ENCODE data around the gene SH3BP4. TPM values are rescaled to one million over a fixed set of nuclear protein-coding genes. Genes with fewer than 3 reads are reported as not detected.

Gene SH3BP4
- total RNA-seq, 2 experiments from 2014 or later, result 0.18 to 0.33 TPM

GRCh38 chr2:235087832-235088495 lies 136.1 kb downstream of the SH3BP4 start:
- no peaks in the 10 kb centered on the region for H3K4me1 Mint-ChIP-seq
- H3K27me3 Mint-ChIP-seq, result peaks cover 23% of the 10 kb centered on the region
- H3K4me3 Mint-ChIP-seq, result no peak overlapping the region
- H3K27ac Mint-ChIP-seq, result no peak overlapping the region
- H3K36me3 Mint-ChIP-seq, result no peaks in the 10 kb centered on the region
- H3K9me3 Mint-ChIP-seq, result no peaks in the 10 kb centered on the region
- DNase-seq, result no peak

GRCh38 chr2:235088496-235088921 lies 136.7 kb downstream of the SH3BP4 start:
- H3K27me3 Mint-ChIP-seq, result peaks cover 24% of the 10 kb centered on the region
- H3K36me3 Mint-ChIP-seq, result no peaks in the 10 kb centered on the region
- no peaks in the 10 kb centered on the region for H3K4me1 Mint-ChIP-seq
- DNase-seq, result no peak
- H3K27ac Mint-ChIP-seq, result no peak overlapping the region
- H3K4me3 Mint-ChIP-seq, result no peak overlapping the region
- H3K9me3 Mint-ChIP-seq, result no peaks in the 10 kb centered on the region

- H3K27ac Mint-ChIP-seq, result no peak overlapping the region
- no peak overlapping the region for H3K4me3 Mint-ChIP-seq
Observed at GRCh38 chr2:235091421-235091820, 139.6 kb downstream of the SH3BP4 start.

GRCh38 chr2:235091983-235092382 lies 140.2 kb downstream of the SH3BP4 start:
- Mint-ChIP-seq H3K4me3 (no peak overlapping the region), H3K36me3 (no peaks in the 10 kb centered on the region), H3K27ac (no peak overlapping the region), H3K4me1 (no peaks in the 10 kb centered on the region), H3K27me3 (peaks cover 30% of the 10 kb centered on the region), H3K9me3 (no peaks in the 10 kb centered on the region)
- no peak for DNase-seq

More at GRCh38 chr2:235091421-235091820, 139.6 kb downstream of the SH3BP4 start:
- Mint-ChIP-seq H3K36me3 (no peaks in the 10 kb centered on the region), H3K4me1 (no peaks in the 10 kb centered on the region), H3K27me3 (peaks cover 33% of the 10 kb centered on the region), H3K9me3 (no peaks in the 10 kb centered on the region)
- DNase-seq, result no peak

- DNase-seq, result no peak
- H3K9me3 Mint-ChIP-seq, result no peaks in the 10 kb centered on the region
- peaks cover 30% of the 10 kb centered on the region for H3K27me3 Mint-ChIP-seq
- H3K4me1 Mint-ChIP-seq, result no peaks in the 10 kb centered on the region
- H3K4me3 Mint-ChIP-seq, result no peak overlapping the region
- H3K27ac Mint-ChIP-seq, result no peak overlapping the region
- no peaks in the 10 kb centered on the region for H3K36me3 Mint-ChIP-seq
Observed at GRCh38 chr2:235092433-235093223, 140.8 kb downstream of the SH3BP4 start.

GRCh38 chr2:235094457-235094856 lies 142.6 kb downstream of the SH3BP4 start:
- Mint-ChIP-seq H3K4me1 (no peaks in the 10 kb centered on the region), H3K27ac (no peak overlapping the region), H3K9me3 (no peaks in the 10 kb centered on the region), H3K27me3 (peaks cover 23% of the 10 kb centered on the region), H3K4me3 (no peak overlapping the region), H3K36me3 (no peaks in the 10 kb centered on the region)
- no peak for DNase-seq

GRCh38 chr2:235095569-235095968 lies 143.8 kb downstream of the SH3BP4 start:
- H3K9me3 Mint-ChIP-seq, result no peaks in the 10 kb centered on the region
- no peak overlapping the region for H3K4me3 Mint-ChIP-seq
- no peaks in the 10 kb centered on the region for H3K4me1 Mint-ChIP-seq
- H3K36me3 Mint-ChIP-seq, result no peaks in the 10 kb centered on the region
- H3K27ac Mint-ChIP-seq, result no peak overlapping the region
- H3K27me3 Mint-ChIP-seq, result peaks cover 23% of the 10 kb centered on the region
- no peak for DNase-seq

GRCh38 chr2:235096447-235096846 lies 144.6 kb downstream of the SH3BP4 start:
- DNase-seq, result no peak
- no peak overlapping the region for H3K27ac Mint-ChIP-seq
- H3K4me1 Mint-ChIP-seq, result no peaks in the 10 kb centered on the region
- H3K4me3 Mint-ChIP-seq, result no peak overlapping the region
- H3K36me3 Mint-ChIP-seq, result no peaks in the 10 kb centered on the region
- H3K27me3 Mint-ChIP-seq, result peaks cover 23% of the 10 kb centered on the region
- H3K9me3 Mint-ChIP-seq, result no peaks in the 10 kb centered on the region

- Mint-ChIP-seq H3K9me3 (no peaks in the 10 kb centered on the region), H3K27me3 (peaks cover 23% of the 10 kb centered on the region), H3K36me3 (no peaks in the 10 kb centered on the region), H3K27ac (no peak overlapping the region), H3K4me1 (no peaks in the 10 kb centered on the region), H3K4me3 (no peak overlapping the region)
- no peak for DNase-seq
Observed at GRCh38 chr2:235097196-235097595, 145.4 kb downstream of the SH3BP4 start.

GRCh38 chr2:235098269-235098668 lies 146.5 kb downstream of the SH3BP4 start:
- no peaks in the 10 kb centered on the region for H3K36me3 Mint-ChIP-seq
- H3K27ac Mint-ChIP-seq, result no peak overlapping the region
- H3K9me3 Mint-ChIP-seq, result no peaks in the 10 kb centered on the region
- peaks cover 20% of the 10 kb centered on the region for H3K27me3 Mint-ChIP-seq
- no peak overlapping the region for H3K4me3 Mint-ChIP-seq
- DNase-seq, result no peak
- H3K4me1 Mint-ChIP-seq, result no peaks in the 10 kb centered on the region

- DNase-seq, result no peak
- Mint-ChIP-seq H3K36me3 (no peaks in the 10 kb centered on the region), H3K27ac (no peak overlapping the region), H3K27me3 (peaks cover 19% of the 10 kb centered on the region), H3K4me1 (no peaks in the 10 kb centered on the region), H3K4me3 (no peak overlapping the region), H3K9me3 (no peaks in the 10 kb centered on the region)
Observed at GRCh38 chr2:235098736-235099494, 147.1 kb downstream of the SH3BP4 start.

GRCh38 chr2:235102896-235103295 lies 151.1 kb downstream of the SH3BP4 start:
- peaks cover 12% of the 10 kb centered on the region for H3K27me3 Mint-ChIP-seq
- H3K4me3 Mint-ChIP-seq, result no peak overlapping the region
- H3K4me1 Mint-ChIP-seq, result no peaks in the 10 kb centered on the region
- H3K9me3 Mint-ChIP-seq, result no peaks in the 10 kb centered on the region
- no peak overlapping the region for H3K27ac Mint-ChIP-seq
- no peak for DNase-seq
- H3K36me3 Mint-ChIP-seq, result no peaks in the 10 kb centered on the region

All from activated naive CD8-positive, alpha-beta T cell treated with anti-CD3 and anti-CD28 coated beads for 36 hours (primary cell).